ENCODE results near the gene IGFBP5.

Gene IGFBP5

DNA sequence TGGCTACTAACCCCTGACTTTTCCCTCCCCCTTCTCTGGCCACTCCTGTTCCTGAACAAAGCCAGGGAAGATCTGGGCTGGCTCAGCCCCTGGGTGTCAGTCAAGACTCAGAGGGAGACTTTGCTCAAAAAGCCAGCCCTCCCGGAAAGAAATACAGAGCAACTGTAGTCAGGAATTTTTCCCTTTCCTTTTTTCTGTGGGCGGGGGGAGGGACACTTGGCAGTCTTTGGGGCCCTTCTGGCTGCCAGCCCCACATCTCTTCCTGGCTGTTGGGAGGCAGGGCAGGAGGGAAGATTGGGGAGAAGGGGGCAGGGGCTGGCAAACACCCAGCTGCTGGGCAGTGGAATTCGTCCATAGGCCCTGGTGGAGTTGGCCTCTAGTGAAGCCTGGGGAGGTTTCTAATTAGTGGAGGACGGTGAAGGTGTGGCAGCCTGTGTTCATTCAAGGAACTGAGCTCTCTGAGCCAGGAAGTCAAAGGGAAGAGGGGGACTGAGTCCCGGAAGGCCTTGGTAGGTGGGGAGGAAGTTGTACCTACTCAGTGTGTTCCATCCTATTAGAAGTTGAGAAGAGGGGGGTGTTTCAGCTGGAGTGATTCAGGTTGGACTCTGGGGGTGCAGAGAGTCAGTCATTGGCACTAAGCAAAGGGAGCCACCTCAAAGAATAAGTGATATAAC lies 51.2 kb downstream of the IGFBP5 start:
- no peak for DNase-seq (ENCODE audit: low spot score)

DNA sequence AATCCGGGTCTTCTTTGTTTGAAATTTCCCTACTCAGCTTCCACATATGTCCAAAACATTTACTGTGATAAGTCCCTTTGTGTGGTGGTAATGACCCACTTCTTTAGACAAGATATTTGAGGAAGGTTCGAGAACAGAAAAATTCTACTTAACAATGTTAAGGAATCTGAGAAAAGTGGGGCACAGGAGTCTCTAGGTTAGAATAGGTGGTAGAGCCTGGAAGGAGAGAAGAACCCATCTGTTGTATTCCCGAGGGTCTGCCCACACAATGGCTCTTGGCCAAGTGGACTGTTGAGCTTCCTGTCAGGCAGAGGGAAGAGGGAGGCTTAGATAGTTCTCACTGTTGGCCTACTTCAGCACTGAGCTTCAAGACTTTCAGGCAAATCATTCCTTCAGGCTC lies 57.9 kb downstream of the IGFBP5 start:
- DNase-seq (ENCODE audit: low spot score): no peak

DNA sequence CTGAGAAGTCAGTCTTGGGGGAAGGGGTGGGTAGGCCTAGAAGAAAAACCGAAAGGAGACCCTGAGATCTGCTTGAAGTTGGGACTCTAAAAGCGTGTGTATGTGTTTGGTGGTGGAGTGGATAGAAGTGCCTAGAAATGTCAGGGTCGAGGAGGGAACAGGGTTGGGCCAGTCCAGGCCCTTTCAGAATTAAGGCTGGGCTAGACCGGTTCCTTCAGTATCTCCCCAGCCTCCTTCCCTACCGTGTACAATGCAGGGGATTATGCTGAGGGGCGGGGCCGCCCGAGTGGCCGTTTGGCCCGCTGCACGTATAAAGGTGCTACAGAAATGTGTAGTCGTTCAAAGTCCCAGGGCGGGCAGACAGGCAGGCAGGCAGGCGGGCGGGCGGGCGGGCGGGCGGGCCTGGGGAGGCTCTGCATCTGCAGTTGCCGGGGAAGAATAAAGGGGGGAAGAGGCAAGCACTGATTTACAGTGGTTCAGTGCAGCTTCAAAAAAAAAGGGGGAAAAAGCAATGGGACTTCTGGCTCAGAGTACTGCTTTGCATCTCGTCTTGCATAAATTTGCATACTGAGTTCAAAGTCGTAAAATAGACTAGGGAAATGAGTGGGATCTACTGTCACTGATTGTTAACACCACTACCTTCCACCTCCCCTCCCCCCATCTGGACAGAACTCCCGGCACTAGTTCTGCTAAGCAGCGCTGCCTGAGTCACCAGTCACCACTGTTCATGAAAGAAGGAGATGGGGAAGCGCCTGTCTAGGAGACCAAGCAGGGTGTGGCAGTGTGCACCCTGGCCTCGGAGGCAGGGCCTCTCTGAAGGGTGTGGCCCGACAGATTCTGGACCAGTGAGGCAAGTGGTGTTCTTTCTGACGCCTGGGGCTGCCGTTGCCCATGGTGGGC lies 58.5 kb downstream of the IGFBP5 start:
- no peak for DNase-seq (ENCODE audit: low spot score)

DNA sequence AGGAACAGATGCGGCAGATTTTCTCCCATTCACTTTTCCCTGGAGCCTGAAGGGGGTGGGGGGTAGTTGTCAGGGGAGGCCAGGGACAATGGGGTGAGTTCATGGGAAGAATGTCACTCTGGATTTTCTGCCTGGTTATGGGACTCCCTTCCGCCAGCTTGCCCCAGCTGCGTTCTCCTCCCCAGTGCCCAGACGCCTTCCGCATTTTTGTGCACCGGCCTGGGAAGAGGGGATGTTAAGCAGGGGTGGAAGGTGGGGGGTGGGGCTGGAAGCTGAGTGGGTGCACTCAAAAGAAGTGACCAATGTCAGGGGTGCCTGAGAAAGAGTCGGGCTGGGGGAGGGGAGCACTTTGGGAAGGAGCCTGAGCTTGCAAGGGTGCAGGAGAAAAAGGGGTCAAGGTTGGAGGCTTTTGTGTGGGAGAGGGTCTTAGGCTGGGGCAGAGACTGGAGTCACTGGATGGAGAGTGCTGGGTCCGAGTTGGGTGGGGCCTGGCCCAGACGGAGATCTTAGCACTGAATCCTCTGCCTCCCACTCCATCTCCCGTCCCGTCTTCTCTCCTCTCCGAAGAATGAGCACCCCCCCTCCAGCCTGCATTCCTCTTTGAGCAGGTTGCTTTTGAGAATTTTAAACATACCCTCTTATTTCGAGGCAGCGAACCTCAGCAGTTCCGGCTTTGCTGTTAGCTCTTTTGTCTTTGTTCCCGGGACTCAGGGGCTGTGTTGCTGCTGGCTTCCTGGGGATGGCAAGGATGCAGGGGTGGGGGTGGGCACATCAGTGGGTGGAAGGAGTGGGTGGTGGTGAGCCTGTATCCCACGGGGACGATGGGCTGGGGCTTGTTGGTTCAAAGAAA lies 59.4 kb downstream of the IGFBP5 start:
- DNase-seq (ENCODE audit: low spot score): no peak

DNA sequence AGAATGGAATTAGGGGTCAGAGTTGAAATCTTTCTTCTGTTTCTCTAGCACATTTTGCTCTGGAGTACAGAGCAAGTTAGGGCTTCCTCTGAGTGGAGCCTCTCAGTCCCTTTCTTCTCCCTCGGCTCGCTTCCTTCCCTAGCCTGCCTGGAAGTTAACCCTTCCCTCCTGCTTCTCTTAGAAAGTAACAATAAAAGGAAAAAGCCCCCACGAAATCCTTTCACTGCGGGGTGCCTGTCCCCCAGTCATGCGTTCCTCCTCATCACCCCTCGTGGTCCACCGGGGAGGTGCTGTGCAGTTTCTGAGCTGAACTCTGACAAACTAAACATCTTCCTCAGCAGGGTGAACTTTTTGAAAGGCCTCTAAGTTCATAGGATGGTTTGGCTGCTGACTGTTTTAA lies 60.2 kb downstream of the IGFBP5 start:
- no peak for DNase-seq (ENCODE audit: low spot score)

DNA sequence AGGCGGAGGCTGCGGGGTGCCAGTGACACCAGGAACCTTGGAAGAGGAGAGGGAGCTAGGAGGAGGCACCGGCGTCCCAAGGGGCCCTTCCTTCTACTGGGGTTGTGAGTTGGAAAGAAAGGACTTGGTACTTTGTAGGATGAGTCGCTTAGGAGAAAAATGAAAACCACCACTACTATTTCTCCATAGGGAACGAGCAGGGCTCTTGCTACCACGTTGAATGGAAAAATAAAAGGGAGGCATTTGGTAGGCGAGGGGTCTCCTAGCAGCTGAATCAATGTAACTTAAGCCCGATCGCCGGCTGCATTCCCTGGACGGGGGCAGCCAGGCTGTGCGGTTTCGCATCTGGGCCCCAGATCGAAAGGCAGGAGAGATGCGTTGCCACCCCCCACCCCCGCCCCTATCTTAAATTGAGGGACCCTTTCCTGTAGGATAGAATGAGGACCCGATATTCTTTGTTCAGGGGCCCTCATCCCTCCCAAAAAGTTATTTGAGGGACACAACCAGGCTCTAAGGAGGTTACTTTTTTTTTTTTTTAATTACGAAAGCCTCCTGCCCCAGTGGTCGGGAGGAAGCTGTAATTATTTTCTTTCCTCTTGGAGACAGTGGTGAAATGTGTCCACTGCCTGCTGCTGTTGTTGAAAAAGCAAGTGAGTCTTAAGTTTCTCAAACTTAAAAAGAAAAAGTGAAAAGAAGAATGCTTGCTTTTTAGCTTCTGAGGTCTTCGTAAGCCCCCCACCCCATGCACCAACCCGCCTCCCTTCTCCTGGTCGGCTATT lies 60.8 kb downstream of the IGFBP5 start:
- no peak for DNase-seq (ENCODE audit: low spot score)

DNA sequence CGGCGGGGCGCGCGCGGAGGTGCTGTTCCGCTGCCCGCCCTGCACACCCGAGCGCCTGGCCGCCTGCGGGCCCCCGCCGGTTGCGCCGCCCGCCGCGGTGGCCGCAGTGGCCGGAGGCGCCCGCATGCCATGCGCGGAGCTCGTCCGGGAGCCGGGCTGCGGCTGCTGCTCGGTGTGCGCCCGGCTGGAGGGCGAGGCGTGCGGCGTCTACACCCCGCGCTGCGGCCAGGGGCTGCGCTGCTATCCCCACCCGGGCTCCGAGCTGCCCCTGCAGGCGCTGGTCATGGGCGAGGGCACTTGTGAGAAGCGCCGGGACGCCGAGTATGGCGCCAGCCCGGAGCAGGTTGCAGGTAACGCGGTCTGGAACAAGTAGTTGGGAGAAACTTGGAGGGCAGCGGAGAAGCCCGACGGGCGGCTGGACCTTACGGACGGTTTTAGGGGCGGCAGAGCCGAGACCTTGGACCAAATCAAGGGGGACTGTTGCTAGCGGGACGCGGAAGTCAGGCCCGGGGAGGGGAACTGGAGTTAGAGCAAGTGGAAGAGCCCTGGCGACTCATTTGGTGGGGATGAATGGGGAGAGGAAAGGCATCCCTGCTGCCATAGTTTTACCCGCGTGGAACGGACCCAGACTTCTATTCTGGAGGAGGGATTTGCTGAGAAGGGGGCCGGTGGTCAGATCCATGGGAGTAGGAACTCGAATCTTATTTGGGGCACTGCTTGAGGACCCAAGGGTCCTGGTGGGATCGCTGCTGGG lies 61.6 kb downstream of the IGFBP5 start:
- DNase-seq (ENCODE audit: low spot score): no peak

DNA sequence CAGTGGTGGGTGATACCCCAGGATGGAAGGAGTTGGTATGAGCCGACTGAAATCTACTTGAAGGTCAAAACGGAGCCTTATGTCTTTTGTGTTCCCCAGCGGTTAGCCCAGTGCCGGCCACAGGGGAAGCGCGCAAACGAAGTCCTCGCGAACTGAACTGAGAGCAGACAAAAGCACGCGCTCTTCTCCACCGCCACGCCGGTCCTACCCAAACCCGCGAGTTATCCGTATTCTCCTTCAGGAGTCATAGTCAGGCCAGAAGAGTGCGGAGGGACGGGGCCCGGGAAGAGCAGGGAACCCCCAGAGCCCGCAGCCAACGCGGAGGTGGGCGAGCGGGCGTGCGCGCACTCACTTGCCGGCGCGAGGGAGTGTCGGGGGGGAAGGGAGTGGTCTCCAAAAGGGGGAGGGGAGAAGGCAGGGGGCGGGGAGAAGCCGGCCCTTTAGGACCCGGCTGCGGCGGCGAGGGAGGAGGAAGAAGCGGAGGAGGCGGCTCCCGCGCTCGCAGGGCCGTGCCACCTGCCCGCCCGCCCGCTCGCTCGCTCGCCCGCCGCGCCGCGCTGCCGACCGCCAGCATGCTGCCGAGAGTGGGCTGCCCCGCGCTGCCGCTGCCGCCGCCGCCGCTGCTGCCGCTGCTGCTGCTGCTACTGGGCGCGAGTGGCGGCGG lies 62.3 kb downstream of the IGFBP5 start, which contains the start of gene IGFBP2:
Gene IGFBP2 (plus strand): TSS at position 469 of the 664 bp plus-strand sequence. CDS start 104 bp downstream, at position 573.
- DNase-seq (ENCODE audit: low spot score): no peak

DNA sequence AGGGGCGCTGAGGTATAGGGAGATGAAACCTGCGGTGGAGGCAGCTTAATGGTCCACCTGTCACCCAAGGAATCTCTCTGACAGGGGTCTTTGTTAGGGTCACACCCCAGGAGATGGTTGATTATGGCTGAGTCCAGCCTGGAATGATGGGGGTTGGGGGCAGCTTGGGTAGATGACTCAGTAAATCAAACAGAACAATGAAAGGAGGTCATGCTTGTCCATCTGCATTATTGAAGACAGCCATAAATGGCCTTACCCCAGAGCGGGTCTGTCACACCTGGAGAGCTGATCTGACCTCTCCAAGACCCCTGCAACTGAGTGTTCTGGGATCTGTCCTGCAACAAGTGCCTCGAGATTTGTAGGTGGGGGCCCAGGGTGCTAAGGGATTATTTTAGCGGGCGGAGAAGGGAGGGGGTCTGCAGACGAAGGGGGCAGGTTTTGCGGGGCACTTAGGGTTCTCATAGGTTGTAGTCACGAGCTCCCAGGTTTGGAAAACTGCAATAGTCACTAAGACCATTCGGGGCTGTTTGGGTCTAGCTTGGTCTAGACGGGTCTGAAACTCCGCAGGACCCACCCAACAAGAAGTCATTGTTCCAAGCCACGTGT lies 62.9 kb downstream of the IGFBP5 start:
- no peak for DNase-seq (ENCODE audit: low spot score)

DNA sequence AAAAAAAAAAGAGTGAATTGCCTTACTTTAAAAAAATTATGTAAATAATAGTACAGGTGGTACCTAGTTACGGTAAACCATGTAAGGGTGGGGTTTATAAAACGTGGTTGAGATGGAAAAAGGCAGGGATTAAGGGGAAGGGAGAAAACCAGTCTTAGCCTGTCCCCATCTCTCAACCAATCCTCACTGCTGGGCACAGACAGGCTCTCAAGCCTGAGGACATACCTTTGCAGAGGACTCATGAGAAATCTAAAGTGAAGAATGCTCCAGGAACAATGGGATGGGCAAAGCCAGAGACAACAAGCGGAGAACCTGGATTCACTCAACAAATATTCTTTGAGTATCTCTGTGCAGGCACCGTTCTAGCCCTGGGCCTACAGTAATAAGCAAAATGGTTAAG lies 65.6 kb downstream of the IGFBP5 start:
- DNase-seq (ENCODE audit: low spot score): no peak

DNA sequence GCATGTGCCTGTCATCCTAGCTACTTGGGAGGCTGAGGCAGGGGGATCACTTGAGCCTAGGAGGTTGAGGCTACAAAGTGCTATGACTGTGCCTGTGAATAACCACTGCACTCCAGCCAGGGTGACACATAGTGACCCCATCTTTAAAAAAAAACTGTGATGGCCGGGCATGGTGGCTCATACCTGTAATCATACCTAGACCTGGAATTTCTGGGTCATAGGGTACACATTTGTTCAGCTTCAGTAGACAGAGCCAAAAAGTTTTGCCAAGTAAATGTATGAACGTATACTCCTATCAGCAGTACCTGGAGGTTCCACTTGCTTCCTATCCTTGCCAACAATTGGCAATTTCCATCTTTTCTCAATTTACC lies 68.5 kb downstream of the IGFBP5 start:
- no peak for DNase-seq (ENCODE audit: low spot score)

DNA sequence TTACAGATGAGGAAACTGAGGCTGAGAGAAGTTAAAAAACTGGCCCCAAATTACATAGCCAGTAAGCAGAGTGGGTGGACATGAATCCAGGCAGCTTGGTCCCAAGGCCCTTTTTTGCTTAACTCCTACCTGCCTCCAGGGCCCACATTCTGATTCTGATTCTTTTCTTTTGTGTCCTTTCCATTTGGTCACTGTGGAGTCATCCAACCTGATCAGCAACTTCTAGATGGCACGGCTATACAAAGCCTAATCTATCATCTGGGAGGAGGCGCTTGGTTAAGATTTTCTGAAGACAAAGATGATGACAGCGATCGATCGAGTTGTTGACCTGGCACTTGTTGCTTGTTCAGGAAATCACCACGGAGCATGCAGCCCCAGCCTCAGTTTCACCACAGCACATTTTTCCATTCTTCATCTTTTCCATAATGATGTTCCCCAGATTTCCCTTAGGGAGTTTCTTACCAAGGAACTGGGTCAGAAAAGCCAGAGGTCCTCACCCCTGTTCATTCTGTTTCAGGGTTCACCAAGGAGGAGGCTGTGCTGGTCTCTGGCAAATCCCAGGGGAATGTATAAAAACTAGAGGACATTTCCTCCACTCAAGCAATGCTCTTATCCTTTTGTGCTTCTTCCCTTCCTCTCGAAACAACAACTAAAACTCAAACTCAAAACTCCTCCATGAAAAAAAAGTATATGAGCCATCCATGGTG lies 69.0 kb downstream of the IGFBP5 start:
- no peak for DNase-seq (ENCODE audit: low spot score)

DNA sequence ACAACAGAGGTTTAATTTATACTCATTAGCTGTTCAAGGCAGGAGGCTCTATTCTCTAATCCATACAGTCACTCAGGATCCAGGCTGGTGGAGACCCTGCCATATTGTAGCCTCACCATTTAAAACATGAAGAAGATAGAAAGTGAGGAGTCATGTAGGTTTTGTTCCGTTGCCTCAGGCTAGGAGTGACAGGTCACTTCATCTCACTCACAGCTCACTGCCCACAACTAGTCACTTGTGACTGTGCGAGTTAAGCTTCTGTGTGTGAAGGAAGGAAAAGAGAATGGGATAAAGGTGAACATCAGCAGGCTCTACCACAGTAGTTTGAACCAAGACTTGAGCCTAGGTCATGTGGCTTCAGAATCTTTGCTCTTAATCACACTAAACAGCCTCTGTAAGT lies 71.1 kb downstream of the IGFBP5 start:
- no peak for DNase-seq (ENCODE audit: low spot score)

DNA sequence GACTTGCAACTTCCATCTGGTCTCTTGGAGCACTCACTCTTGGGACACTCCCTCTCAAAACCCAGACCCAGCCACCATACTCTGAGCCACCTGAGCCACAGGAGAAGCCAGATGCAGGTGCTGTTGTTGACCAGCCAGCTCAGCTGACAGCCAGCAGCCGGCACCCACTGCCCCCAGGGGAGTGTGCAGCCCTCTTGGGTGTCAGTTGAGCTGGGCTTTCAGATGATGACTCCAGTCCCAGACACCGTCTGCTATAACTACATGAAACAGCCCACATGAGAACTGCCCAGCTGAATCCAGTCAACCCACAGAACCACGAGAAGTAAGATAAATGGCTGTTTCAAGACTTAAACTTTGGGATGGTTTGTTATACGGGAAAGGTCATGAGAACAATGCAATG lies 72.8 kb downstream of the IGFBP5 start:
- DNase-seq (ENCODE audit: low spot score): no peak

Measured in AG08395 (cell line).